GM12873 (cell line): Measurements from ENCODE around the gene TTC5.

Source experiments
- TF ChIP-seq, protein P1 (sequence below): IDR thresholded peaks from 2 replicates; pipeline ENCODE4 v1.5.1; 2012; ENCODE audit warnings: low read depth, mild to moderate bottlenecking, moderate library complexity, low read length, control low read depth; ENCODE audit not compliant: insufficient read depth; ENCODE audit errors: missing control alignments

The TTC5 gene

DNA sequence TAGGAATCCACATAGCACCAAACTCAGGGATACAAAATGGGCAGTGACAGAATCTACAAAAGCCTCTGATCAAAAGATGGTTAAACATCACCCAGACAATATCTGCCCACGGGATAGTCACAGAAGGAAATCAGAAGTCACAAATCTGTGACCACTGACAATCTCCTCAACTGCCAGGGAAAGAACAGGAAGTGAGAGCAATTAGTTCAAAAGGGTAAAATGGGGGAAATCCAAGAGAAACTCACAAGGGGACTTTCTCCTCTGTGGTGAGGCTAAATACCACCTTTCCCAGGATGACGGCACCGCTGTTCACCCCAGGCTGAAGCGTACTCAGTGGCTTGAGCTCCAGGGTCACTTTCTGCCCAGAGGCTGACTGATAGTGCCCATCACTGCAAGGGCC lies 10.7 kb downstream of the TTC5 start:
- TF ChIP-seq, protein P1, sequence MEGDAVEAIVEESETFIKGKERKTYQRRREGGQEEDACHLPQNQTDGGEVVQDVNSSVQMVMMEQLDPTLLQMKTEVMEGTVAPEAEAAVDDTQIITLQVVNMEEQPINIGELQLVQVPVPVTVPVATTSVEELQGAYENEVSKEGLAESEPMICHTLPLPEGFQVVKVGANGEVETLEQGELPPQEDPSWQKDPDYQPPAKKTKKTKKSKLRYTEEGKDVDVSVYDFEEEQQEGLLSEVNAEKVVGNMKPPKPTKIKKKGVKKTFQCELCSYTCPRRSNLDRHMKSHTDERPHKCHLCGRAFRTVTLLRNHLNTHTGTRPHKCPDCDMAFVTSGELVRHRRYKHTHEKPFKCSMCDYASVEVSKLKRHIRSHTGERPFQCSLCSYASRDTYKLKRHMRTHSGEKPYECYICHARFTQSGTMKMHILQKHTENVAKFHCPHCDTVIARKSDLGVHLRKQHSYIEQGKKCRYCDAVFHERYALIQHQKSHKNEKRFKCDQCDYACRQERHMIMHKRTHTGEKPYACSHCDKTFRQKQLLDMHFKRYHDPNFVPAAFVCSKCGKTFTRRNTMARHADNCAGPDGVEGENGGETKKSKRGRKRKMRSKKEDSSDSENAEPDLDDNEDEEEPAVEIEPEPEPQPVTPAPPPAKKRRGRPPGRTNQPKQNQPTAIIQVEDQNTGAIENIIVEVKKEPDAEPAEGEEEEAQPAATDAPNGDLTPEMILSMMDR = no peak

DNA sequence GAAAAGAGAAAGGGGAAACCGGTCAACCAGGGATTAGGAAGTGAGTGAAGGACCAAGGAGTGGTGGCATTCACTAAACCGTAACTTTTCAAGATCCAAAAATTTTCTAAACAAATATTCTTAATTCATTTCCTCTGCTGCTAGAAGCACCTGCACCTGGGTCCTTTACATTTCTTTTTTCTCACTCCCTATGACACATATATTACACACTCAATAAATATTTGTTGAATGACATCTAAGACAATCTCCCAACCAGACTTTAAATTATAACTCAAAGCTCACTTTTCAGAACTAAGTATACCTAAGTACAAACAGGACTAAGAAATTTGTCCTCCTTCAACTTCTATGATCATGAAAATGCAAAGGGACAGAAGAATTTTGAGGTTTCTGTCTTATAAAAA lies 11.1 kb downstream of the TTC5 start:
- TF ChIP-seq, protein P1 = no peak

- TF ChIP-seq, protein P1 = no peak
These were observed 27.3 kb downstream of the TTC5 start for GRCh38 chr14:20278414-20278813.

DNA sequence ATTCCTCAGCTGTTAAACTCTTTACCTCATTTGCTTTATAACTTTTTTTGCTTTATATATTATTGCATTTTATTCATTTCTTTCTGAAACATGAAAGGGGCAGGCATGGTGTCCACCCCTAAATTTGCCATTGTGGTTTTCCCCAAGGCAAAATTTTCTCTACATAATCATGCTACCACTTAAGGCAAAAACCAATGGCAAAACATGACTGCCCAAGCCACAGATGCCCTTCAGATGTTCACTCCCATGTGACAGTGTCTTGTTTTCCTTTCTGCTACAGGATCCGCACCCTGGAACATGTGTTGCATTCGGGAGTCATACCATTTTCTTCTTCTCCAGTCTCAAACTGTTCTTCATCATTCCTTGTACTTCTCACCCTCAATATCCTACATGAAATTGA lies 28.3 kb downstream of the TTC5 start:
- TF ChIP-seq, protein P1 = no peak

GRCh38 chr14:20274062-20274461 lies 31.7 kb downstream of the TTC5 start:
- TF ChIP-seq, protein P1 = no peak

DNA sequence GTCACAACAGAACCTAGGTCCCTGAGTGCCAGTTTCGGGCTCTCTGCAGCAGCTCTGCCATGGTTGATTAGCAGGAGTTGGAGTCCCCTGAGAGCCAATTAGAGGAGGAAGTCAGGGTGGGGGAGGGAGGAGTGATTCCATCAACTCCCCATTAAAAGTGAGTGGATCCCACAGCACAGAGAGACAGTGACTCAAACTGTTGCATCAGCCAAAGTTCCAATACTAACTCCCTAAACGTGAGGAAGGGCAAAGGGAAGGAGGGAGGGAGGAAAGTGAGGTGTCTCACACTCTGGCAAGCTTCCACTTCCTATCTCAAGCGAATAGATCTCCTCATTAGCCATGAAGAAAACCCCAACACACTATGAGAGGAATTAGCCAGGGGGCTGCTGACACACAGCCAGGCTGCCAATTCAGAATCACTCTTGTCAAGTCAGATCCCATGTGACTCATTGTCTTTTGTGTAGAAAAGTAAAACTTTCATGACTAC lies 43.1 kb downstream of the TTC5 start:
- TF ChIP-seq, protein P1 = no peak

- TF ChIP-seq, protein P1 = peak; percentile 45
These were observed 58.0 kb downstream of the TTC5 start for GRCh38 chr14:20247646-20248246.
